GM18507 (cell line): ENCODE results near the gene LGI1.

Experiments used
- DNase-seq: peaks from one replicate; pipeline ENCODE4 v3.0.0; 2011; ENCODE audit warnings: low read depth; ENCODE audit not compliant: insufficient read length; ENCODE audit errors: extremely low spot score
- FAIRE-seq: peaks from 2 replicates; lab custom pipeline; 2011; peaks lifted over from hg19 to GRCh38; lab: Jason Lieb, UNC

The LGI1 gene

GRCh38 chr10:93753621-93754250 lies 4.0 kb upstream of the LGI1 start:
- FAIRE-seq (no peak), DNase-seq (no peak)

DNA sequence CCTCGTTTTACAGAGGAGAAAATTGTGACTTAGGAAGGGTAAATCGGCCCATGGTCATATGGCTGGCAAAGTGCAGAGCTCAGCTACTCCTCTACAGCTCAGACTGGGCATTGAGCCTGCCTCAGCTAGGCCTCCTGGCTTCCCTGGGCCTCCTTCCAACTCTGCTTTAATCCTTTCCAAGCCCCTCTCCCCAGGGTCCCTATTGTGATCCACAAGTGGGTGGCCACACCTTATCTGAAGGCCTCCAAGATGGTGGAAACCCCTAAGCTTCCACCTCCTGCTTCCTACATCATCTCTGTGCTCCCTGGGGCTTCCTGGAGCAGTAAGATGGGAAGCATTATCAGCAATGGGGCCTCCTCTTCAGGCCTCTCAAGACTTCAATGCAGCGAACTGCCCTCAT lies 3.0 kb upstream of the LGI1 start:
- DNase-seq (no peak), FAIRE-seq (no peak)

- no peak for FAIRE-seq
- no peak for DNase-seq
Observed at GRCh38 chr10:93755443-93756116, 2.2 kb upstream of the LGI1 start.

- FAIRE-seq (no peak), DNase-seq (no peak)
Observed at GRCh38 chr10:93756118-93756517, 1.6 kb upstream of the LGI1 start.

DNA sequence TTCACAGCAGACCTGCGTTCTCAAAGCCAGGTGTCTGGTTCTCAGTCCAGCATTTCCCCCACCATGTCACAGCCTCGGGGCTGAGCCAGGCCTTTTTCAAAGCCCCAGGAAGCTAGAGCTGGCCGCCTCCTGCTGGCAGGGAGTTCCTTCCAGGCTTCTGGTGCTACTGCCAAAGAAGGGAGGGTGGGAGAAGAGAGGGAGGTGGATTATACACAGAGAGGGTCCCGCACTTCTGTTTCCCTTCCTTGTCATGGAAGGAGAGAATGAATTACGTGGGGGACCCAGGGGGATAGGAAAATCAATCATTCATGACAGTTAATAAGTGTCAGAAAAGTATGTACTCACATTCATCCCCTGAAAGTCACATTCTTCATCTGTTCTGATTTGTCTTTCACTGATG lies 600 bp upstream of the LGI1 start:
- no peak for DNase-seq
- FAIRE-seq = no peak

DNA sequence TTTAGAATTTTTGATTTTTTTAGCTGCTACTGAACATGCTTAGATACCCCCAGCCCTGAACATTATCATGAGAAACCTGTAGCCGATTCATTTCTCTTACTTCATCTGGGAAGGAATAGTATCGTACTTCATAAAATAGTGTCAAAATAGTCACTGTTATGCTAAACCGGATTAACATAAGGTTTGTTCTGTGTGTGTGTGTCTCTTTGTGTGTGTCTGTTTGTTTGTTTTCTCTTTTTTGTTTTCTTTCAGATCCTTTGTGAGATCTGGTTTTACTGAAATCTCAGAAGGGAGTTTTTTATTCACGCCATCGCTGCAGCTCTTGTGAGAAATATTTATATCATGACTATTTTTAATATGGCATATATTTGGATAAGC lies 761 bp downstream of the LGI1 start:
- FAIRE-seq = no peak
- no peak for DNase-seq

DNA sequence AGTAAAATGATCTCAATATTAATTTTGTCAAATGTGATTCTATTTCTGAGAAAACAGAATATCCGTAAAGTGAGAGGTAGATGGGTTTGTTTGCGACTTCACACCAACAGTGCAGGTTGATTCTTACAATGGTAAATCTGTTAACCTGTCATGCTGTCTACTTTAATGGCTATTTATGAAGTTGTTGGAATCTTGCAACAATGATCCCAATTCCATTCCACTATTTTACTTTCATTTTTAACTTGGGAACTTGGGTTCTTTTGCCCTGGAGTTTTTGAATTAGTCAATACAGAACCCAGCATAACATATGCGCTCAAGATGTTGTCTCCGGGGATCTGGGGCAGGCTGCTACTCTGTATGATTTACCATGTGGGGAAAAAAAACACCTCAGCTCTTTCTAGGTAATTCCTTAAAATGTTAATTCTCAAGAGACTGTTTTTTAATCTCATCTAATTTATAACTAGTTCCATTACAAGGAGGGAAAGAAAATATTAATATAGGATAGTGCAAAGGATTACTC lies 1.2 kb downstream of the LGI1 start:
- DNase-seq = no peak
- no peak for FAIRE-seq

DNA sequence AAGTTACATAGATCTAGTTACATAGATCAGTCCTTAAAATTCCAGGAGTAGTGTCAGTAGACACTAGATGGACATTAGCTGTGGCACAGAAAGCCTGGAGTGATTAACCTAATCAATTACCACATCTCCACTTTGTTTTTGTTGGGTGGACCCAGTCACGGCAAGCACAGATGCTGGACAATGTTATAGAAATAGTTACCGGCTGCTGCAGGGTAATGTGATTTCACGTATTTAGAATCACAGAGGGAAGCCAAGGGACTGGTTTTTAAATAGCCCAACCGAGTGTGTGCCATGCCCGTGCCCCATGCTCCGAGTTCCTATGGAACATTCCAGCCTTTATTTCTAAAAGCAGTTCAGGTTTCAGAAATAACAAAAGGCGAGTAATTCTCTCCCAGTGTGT lies 2.8 kb downstream of the LGI1 start:
- DNase-seq (no peak), FAIRE-seq (no peak)

- FAIRE-seq = peak; percentile 58
- DNase-seq = no peak
Observed at GRCh38 chr10:93762979-93763391, 5.2 kb downstream of the LGI1 start.

GRCh38 chr10:93766918-93767317 lies 9.2 kb downstream of the LGI1 start:
- no peak for DNase-seq
- no peak for FAIRE-seq

DNA sequence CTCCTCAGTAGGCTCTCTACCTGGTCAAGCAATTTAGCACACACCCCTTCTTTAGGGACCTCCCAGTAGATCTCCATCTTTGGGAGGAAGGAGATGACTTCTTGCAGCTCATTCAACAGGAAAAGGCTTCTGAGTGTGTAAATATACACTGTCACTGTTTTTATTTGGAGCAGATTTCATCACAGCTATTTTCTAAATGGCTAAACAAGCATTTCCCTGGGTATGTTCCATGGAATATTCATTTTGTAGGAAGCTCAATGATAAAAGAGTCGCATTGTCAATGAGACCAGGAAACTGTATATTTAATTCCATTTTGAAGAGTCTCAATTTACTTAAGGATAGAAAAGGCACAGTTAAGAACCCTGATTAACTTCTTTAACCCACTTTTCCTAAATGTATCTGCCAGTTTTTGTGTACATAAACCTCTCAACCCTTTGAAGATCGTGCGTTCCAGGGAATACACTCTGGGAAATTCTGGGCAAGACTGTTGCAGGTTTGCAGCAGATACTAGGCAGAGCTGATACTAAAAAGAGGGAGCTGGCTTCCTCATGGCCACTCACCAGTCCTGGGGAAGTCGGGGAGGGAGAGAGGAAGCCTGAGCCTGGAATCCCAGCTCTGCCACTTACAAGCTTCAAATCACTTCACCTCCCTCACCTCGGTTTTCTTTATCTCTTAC lies 10.1 kb downstream of the LGI1 start:
- DNase-seq (no peak), FAIRE-seq (no peak)

GRCh38 chr10:93768892-93769291 lies 11.2 kb downstream of the LGI1 start:
- no peak for FAIRE-seq
- DNase-seq = no peak

GRCh38 chr10:93771354-93771753 lies 13.6 kb downstream of the LGI1 start:
- DNase-seq (no peak), FAIRE-seq (no peak)

DNA sequence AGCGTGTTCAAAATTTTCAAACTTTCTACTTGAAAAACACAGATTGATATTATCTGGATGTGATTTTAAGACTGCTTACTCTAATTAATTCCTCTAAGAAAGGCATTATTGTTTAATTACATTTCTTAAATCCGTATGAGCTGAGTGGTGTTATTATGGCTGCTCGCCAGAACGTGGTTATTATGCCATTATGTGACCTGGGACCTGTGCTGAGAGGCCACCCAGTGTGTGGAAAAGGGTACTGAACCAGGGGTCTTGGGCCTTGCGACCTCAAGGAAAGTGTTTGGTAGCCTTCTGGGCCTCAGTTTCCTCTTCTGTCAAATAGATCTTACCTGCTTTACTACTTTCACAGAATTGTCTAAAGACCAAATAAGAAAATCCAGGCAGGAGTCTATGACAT lies 15.4 kb downstream of the LGI1 start:
- FAIRE-seq = no peak
- no peak for DNase-seq

DNA sequence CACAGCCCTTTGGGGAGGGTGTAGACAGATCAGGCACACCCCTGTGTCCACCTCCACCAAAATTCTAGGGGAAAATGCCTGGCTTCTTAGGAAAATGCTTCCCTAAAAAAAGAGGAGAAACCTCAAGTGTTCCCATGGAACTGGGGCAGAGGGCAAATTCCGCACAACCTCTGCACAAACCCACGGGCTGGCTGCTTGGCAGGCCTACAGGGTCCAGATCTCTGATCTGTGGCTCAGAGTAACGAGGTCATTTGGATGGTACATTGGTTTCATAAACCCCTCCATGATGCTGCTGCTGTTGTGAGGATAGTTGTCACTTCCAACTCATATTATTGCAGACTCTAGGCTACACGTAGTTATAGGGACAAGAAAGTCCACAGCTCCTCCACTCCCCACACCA lies 16.0 kb downstream of the LGI1 start:
- no peak for DNase-seq
- no peak for FAIRE-seq

GRCh38 chr10:93775356-93775755 lies 17.6 kb downstream of the LGI1 start:
- DNase-seq = no peak
- no peak for FAIRE-seq

- DNase-seq (no peak), FAIRE-seq (no peak)
Observed at GRCh38 chr10:93777092-93777491, 19.4 kb downstream of the LGI1 start.

- DNase-seq = no peak
- no peak for FAIRE-seq
Observed at GRCh38 chr10:93784059-93784458, 26.3 kb downstream of the LGI1 start.

GRCh38 chr10:93788413-93789208 lies 30.9 kb downstream of the LGI1 start:
- FAIRE-seq = no peak

DNA sequence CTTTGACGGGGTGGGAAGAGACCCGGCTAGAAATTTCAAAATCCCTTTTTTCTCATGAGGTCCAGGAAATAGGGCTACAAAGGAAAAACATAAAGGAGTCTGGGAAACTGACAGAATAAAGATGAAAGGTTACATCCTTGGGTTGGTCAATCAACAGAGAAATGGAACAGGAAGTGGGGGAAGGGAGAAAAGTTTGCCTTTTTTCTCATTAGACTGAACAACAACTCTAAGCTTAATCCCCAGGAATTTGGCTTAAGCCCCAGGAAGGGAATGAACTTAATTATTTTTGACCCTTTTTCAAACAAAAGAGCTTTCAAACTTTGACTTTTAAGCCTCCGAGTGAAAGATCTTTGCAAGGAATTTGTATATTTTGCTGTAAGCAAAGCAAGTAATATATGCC lies 32.7 kb downstream of the LGI1 start:
- FAIRE-seq (no peak), DNase-seq (no peak)

More at GRCh38 chr10:93788413-93789208, 30.9 kb downstream of the LGI1 start:
- DNase-seq = no peak
